Activated CD8-positive, alpha-beta memory T cell treated with anti-CD3 and anti-CD28 coated beads, Interleukin-2, amount 50 U/mL, for 1 hour (primary cell): Measurements from ENCODE around the gene PDE3A.
"Not testable (repeated sequence)": the region's sequence is repeated elsewhere in the genome, so short reads cannot be mapped to it uniquely, and the experiment has no call there.

Experiments used
- DNase-seq: peaks from one replicate; pipeline ENCODE4 v3.0.0-alpha.2; 2020; ENCODE audit errors: extremely low read depth

PDE3A gene

DNA sequence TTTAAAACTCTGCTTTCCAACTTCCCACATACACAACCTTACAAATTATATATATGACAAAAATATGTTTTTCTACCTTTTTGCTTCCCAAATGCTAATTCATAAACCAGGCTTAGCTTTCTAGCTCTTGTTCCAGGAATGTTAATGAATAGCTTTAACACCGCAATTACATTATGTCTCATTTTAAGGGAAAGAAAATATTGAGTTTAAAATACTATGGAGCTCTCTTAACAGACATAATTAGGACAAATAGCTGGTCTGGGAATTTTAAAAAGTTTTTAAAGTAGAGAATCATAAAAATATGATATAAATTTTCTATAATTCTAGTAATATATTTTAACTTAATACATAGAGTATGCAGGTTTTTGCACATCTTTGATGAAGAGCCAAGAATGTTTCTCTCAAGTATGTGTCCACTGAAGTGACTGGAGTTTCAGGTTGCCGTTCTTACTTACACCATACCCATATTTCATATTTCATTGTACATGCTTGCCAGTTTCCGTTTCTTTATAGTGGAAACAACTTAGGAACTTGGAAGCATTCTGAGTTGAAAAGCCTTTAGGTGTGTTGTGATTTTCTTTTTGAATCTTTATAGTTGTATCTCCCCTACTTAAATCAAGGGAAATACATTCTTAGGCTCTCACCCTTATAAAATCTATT, 236.2 kb downstream of the PDE3A start:
- DNase-seq = no peak

DNA sequence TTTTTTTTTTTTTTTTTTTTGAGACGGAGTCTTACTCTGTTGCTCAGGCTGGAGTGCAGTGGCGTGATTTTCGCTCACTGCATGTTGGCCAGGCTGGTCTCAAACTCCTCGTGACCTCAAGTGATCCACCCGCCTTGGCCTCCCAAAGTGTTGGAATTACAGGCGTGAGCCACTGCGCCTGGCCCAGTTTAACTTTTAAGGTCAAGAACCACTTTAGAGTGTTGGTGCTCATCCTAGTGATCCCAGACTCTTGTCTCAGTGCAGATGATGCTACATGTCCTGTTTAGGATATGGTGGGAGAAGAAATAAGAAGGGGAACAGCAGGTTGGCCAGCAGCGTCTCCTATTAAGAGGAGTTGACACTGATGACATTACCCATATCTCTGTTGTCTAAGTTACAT, 246.7 kb downstream of the PDE3A start:
- not testable (repeated sequence) for DNase-seq

DNA sequence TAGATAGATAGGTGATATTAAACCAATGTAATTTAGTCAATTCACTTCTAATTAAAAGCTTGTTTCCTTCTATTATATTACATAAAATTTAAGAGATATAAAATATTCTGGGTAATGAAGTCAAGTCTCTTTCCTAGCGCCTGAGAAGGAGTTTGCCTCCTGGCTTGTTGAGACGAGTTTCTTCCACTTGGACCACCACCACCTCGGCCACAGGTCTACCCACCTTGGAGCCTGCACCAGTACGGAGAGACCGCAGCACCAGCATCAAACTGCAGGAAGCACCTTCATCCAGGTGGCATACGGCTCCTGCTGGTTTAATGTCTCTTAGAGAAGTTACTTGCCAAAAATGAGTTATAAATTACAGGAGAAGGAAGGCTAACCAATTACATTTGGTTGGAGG, 247.8 kb downstream of the PDE3A start:
- DNase-seq = no peak

DNA sequence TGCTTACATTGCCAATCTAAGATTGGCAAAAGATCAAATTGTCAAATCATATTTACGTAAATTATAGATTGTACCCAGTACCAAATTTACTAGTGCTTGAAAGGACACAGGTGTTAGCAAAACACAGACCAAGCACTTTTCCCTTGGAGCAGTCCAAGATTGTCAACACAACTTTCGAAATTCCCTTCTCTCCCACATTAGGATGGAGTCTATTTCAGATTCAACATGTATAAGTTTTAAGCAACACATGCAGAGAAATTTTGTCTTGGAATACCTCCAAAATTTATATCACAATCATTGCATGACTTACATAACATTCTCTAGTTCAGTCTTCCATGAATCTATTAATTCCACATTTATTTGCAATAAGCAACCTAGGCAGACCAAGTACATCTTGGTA, 251.9 kb downstream of the PDE3A start:
- no peak for DNase-seq

DNA sequence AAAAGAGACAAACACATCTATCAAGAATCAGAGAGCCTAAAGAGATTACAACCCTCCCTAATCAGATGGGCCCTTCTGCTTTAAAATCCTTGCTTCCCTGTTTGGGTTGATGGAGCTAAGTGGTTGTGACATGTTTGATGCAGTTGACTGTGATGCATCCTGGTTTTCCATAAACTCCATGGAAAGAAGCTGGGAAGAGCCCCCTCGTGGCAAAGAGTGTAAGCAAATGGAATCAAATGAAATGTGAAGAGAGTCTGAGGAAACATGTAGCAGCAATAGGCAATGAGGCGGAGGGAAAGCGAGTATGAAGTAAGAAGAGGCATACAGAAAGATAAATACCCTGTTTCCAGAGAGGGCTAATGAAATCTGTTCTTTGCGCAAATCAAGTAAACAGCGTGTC, 256.4 kb downstream of the PDE3A start:
- no peak for DNase-seq

DNA sequence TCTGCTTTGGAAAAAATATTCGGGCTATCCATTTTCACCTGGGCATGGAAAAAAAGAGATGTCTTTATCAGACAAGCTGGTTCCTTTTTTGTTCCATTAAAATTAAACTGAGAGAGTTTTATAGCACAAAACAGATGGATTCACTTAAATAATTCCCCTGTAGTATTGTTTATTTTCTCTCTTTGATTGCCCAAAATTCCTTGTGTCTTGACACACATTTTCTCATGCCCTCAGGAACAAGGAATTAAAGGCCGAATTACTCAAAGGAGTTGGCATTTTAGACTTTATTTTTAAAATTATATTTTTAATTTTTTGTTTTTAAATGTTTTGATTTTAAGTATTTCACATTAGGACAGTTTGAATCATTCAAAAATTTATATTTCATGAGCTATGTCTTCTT, 257.2 kb downstream of the PDE3A start:
- DNase-seq = no peak

DNA sequence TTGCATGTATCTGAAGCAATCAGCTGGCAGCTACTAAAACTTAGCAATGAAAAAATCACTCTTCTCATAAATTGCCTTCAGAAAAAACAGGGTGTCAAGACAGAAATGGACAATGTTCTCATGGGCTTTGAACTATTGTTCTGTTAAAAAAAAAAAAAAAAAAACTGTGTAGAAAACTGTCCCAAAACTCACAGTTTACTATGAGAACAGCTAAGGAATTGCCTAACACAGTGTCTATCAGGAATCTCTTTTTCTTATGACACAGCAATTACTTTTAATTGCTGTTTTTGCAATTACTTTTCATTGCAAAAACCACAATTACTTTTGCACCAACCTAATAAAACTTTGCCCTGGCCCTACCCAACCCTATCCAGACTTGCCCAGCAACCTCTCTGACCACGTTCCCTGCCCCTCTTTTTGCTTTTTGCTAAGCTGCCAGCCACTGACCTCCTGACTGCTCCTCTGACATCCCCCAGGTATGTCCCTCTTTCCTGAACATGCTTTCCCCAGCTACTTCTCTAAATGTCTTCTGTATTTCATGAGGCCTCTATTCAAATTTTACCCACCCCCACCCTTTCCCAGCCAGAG, 258.8 kb downstream of the PDE3A start:
- no peak for DNase-seq

DNA sequence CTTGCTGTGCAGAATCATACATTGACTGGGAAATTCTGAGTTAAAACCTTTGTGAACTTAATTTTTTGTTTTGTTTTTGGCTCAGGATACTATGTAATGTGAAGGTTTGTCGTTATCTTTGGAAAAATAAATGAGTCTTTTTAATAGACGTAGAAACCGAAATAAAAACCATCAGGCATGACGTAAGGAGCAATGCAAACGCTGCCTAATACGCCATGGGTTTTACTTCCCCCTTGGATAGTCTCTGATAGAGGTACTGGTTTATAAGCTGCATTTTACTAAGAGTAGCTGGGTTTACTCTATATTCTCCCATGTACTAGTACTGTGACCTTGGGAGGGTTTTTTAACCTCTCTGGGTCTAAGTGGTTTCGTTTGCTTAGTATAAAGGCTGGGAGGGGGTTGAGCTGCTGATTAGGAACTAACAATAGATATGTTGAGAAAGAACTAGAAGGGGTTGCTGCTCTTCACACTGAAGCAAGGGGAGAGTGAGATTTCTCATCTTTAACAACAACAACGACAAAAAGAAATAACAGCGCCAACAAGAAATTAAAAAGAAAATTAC, 260.0 kb downstream of the PDE3A start:
- no peak for DNase-seq

DNA sequence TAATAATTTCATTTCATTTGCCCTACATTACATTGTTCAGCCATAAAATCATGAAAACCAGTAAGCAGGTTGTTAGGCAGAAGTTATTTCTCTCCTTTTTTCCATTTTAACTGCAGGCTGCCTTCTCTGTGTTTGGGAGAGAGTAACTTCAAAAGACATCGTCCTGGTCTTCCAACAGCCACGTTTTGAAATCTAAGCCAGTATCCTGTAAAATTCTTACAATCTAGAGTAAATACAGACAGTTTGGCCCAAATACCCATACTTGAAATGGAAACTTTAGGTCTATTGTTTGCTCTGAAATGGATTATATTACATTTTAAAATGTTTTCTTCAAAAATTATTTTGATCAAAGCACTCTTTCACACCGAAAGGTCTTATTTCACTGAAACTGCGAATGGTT, 260.7 kb downstream of the PDE3A start:
- DNase-seq = no peak

DNA sequence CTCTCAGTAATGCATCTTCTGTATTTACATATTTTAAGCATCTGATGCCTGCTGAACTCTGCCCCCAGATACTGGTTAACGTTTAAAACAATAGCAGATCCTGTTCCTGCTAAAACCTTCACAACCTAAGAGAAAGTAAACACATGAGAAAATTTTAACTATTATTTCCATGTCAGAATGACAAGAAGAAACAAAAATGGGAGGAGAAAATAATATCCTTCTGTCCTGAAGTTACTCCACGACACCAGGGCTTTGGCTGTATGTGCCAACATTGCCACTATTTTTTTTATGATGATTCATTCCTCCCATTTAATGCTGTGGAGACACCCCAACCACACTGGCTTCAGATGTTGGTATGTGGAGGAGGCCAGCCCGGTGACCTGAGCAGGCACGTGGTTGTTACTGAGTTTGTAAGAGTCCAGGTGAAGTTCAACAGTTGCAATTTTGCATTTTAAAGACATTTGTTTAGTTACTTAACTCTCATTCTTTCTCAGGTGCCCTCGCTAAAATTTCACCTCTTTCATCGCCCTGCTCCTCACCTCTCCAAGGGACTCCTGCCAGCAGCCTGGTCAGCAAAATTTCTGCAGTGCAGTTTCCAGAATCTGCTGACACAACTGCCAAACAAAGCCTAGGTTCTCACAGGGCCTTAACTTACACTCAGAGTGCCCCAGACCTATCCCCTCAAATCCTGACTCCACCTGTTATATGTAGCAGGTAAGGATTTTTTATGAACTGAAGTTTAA, 261.2 kb downstream of the PDE3A start:
- no peak for DNase-seq

DNA sequence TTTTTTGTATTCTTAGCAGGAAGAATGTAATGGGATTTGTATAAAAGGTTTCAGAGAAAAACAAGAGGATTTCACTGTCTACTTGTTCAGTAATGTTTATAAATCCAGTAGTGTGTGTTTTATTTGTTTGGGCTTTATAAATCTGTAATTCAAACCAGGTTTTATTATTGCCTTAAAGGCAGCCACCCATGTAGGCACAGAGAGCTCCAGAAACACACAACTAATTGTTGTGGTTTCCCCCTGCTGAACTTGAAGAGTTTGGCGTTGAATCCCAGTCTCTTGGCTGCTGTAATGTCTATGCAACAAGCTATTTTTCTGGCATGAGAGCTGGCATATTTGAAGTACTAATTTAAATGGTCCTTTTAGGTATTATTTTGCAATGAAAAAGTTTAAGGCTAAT, 263.4 kb downstream of the PDE3A start:
- DNase-seq = no peak

DNA sequence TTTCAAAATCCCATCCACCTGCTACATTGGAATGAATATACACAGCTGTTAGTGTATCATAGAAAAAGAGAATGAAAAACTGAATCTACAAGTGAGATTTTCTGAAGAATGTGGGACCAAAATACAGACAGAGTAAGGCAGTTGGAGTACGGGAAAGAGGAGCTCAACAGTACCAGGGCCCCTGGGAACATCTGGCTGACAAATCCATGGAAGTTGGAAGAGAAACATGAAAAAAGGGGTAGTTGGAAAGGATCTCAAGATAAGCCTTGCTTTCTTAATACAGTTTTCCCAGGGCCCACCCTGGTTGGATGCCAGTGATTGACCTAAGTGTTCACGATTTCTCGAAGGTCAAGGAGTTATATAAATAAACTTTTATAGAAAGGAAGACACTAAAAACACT, 272.8 kb downstream of the PDE3A start:
- no peak for DNase-seq

DNA sequence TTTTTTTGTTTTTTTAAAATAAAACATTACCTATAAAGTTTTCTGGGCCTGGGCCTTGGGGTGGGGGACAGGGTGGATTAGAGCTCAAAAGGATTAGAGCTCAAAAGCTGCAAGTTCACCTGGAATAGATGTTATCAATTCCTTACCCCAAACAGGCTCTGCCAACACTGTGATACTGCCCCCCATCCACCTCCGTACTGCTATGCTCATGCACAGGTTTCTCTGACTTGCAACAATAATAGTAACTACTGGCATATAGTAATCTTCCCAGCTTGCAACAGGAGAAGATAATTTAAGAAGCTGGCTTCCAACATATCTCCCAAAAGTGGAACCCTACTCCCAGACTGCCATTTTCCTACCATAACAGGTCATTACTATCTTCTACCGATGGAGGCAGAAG, 275.5 kb downstream of the PDE3A start:
- DNase-seq = no peak

DNA sequence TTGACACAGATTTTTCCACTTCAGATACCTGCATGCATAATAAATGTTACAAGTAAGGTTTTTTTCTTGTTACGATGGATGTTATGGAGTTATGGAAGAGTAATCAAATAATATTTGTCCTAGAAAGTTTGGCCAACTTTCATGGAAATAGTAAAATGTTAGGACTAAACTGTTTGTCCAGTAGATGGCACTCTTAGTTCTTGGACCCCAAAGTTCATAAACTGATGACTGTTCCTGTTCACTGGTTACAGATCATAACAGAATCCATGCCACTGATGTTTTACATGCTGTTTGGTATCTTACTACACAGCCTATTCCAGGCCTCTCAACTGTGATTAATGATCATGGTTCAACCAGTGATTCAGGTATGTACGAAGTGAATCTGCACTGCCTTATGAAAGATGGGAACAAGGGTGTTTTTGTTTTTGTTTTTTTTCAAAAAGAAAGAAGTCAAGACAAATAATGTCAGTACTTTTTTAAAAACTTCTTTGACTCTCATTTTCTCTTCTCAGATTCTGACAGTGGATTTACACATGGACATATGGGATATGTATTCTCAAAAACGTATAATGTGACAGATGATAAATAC, 278.0 kb downstream of the PDE3A start:
- no peak for DNase-seq

DNA sequence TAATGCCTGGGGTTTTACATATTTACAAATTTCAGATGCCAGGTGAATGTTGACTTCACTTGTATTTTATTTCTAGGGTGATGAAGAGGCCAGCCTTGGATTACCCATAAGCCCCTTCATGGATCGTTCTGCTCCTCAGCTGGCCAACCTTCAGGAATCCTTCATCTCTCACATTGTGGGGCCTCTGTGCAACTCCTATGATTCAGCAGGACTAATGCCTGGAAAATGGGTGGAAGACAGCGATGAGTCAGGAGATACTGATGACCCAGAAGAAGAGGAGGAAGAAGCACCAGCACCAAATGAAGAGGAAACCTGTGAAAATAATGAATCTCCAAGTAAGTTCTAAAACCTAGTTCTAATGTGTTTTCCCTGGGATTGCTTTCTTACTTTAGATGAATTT, 285.5 kb downstream of the PDE3A start:
- no peak for DNase-seq

DNA sequence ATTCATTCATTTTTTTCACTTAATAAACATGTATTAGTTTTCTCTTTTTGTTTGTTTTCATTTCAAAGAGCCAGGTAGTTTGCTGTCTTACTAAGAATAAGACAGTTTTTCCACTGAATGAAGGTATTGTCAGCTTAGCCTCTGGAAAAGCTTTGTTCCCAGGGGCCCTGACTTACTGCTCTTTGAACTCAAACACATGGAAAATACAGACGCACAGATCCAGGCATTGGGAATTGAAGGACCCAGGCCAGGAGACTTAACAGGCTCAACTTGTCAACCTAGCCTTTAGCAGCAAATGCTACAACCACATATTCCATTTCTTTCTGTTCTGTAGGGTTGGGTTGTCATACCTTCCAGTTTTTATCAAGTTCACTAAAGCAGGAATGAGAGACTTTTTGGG, 288.3 kb downstream of the PDE3A start:
- no peak for DNase-seq

DNA sequence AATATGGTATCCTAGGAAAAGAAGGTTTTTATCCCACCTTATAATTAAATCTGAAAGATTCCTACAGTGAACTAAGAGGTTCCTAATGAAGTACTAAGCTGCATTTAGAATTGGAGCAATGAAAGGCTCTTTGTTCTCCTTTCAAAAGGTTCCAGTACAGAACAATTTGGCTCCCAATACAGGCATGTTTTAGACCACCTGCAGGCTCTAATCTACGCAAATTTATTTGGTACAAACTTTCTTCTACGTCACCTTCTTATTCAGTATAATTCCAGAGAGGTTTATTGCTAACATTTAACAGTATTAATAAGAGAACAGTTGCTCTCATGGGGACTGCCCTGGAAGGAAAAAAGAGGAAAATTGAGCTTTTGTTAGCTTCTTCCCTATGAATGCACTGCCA, 289.2 kb downstream of the PDE3A start:
- DNase-seq = no peak

DNA sequence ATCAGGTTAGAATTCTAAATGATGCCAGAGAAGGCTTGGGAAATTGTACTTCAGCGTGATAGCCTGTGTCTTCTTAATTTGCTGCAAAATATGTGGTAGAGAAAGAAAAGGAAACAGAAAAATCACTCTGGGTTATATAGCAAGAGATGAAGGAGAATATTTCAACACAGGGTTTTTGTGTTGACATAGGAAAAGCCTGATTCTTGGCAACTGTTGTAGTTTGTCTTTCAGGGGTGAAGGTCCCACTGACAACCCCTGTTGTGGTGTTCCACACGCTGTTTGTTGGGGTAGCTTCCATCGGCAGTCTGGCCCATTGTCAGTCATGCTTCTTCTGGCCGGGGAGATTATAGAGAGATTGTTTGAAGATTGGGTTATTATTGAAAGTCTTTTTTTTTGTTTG, 313.0 kb downstream of the PDE3A start:
- no peak for DNase-seq

DNA sequence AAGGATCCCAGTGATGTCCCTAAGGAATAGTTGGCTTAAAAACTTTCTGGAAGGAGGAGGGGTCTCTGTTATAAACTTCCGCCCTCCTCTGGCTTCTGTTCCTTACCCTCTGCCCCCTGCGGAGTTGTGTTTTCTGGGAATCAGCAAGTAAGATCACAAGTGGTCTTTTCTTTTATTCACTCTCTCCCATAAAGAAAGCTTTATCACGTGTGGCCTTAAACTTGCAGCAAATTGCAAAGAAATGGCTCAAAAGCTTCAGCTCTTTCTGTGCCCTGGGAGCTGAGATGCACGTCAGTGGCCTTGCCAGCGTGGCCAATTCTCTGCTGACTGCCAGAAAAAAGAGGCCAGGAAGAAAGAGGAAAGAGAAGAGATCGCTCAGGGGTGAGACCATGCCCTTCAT, 326.9 kb downstream of the PDE3A start, which contains the start of gene SLCO1C1:
SLCO1C1 (plus strand) TSS at position 101 of the 400 bp plus-strand sequence. CDS start 4,245 bp downstream, outside the sequence.
- DNase-seq = no peak

DNA sequence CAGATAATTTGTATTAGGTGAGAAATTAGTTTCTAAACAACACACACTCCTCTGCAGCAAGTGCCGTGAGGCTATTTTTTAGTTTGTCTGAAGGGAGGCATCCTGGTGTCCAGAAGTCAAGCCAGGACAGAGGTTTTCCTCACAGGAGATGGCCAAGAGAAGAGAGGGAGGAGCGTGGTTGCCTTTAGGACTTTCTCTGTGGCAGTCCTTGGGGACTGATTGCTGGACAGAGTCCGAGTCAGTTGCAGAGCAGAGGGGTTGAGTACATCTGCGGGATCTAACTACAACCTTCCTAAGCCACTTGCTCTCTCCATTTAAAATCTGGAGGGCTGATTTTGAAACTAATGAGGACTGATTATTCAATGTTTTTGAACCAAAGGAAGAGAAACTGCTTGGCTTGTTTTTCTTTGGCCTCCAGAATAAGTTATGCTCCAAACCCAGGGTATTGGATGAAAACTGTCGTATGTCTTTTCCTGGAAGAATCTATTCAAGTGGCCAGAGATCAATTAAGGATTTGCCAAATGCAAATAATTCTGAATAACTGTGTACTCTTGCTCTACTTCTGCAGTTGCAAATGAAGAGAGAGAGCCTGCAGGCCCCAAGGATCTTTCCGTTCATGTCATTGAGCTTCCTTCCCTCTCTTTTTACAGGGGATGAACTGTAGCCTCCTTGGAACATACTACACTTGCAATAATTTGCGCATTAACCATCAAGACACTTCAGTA, 328.0 kb downstream of the PDE3A start:
- DNase-seq = no peak

DNA sequence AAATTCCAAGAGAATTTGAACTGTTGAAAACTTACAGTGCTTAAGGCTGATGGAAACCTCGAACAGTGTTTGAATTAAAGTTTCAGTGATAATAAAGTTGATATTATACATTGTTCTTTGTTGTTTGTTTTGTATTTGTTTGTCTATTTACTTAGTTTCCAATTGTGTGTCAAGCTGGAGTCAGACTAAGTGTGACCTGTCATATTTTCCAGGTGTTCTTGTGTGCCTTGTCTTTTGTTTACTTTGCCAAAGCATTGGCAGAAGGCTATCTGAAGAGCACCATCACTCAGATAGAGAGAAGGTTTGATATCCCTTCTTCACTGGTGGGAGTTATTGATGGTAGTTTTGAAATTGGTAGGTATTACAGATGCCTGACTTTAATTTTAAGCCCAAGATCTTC, 332.8 kb downstream of the PDE3A start:
- no peak for DNase-seq

DNA sequence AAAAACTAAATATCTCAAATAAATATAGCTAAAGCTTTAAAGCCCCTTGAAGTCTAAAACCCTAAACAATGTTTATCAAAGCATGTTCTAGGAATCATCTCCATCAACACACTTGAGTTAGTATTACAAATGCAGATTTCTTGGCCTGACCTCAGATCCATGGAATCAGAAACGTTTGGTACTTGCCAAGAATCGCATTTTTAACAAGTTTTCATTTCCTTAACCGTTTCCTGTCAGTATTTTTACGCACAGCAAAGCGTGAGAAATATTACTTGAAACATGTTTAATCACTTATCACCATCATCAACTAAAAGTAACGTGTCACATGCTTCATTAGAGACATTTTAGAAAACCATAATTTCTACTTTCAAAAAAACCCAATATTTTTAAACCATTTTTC, 336.5 kb downstream of the PDE3A start:
- DNase-seq = no peak
